T1000 (cell line): ENCODE measurements around the gene MYO3A.

Source experiments
- DNase-seq: peaks from one replicate; lab custom pipeline; 2025; ENCODE audit warnings: mixed read lengths; lab: John Stamatoyannopoulos, UW

MYO3A gene

GRCh38 chr10:26215935-26216584 is 282.0 kb downstream of the MYO3A start:
- DNase-seq, result no peak

GRCh38 chr10:26216585-26217395 is 282.8 kb downstream of the MYO3A start, which contains the start of gene GAD2:
GAD2 (plus strand) TSS chr10:26216774; CDS start chr10:26216810, 36 bp downstream.
- no peak for DNase-seq

GRCh38 chr10:26217396-26218086 is 283.5 kb downstream of the MYO3A start:
- DNase-seq, result no peak

DNA sequence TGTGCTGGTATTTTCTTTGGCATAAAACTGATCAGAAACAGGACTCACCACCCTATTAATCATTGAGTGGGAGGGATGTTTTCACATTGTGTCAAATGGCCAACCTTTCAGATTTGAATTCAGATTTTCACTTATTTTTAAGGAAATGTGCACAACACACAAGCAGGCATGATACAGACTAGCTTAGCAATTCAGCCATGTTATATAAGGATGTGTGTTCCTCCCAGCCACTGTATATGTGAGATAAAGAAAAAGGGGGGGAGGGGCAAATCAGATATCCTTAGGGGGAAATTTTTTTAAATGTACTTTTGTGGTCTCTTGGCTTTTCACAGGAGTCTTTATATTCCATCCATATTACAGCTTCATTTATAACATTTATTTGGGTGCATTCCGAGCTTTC is 285.6 kb downstream of the MYO3A start:
- DNase-seq, result no peak

GRCh38 chr10:26220901-26221300 is 286.9 kb downstream of the MYO3A start:
- DNase-seq, result no peak

GRCh38 chr10:26221541-26221940 is 287.5 kb downstream of the MYO3A start:
- DNase-seq, result no peak

DNA sequence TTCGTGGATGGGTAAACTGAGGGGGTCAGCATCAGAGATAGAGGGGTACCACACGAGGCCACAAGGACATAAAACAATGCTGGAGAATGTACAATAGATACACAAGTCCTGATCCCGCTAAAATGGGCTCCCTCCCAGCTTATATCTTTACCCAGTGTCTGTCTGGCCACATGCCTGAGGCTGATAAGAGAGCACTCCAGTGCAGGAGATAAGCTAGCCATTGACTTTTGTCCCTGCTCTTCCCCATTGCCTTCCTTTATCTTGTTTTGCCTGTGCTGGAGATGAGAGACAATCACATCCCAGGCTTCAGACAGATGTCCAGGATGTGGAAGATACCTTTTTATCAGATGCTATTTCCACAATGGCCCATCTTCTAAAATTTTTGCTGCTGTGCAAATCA is 288.5 kb downstream of the MYO3A start:
- no peak for DNase-seq

DNA sequence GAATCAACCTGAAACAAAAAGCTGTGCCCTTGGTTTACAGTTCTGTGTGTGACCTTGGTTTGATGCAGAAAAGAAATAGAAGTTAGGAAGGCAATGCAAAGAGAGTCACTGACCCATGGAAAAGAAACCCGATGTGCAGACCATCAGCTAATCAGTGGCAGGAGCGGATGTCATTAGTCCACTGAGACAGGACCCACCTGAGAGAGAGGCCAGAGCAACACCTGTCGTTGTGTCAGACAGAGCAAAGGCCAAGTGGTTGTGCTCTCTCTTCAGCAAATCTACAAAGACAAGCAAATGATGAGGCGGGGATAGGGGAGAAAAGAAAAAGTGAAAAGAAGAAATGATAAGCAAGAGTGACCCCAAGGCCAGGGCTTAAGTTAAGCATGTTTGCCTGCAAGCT is 291.3 kb downstream of the MYO3A start:
- no peak for DNase-seq

GRCh38 chr10:26227786-26228185 is 293.8 kb downstream of the MYO3A start:
- DNase-seq, result no peak

- DNase-seq, result no peak
Measured at GRCh38 chr10:26232174-26232573, 298.1 kb downstream of the MYO3A start.

DNA sequence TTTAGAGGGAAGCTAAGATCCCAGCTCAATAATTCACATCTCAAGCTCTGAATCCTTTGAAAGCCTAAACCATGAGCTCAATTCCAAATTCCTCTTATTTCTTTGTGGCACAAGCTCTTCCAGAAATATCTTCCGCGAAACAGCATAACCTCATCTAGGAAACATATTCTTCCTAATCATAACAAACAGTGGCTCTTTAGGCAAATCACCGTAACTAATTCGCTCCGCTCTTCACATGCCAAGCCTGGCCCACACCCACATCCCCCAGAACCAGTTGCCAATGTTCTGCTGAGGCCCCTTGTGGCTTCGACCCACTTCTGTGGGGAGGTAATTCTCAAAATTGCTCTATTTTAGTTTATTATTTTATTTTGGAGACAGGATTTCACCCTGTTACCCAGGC is 301.7 kb downstream of the MYO3A start:
- DNase-seq, result no peak

- no peak for DNase-seq
Measured at GRCh38 chr10:26238378-26238777, 304.3 kb downstream of the MYO3A start.

DNA sequence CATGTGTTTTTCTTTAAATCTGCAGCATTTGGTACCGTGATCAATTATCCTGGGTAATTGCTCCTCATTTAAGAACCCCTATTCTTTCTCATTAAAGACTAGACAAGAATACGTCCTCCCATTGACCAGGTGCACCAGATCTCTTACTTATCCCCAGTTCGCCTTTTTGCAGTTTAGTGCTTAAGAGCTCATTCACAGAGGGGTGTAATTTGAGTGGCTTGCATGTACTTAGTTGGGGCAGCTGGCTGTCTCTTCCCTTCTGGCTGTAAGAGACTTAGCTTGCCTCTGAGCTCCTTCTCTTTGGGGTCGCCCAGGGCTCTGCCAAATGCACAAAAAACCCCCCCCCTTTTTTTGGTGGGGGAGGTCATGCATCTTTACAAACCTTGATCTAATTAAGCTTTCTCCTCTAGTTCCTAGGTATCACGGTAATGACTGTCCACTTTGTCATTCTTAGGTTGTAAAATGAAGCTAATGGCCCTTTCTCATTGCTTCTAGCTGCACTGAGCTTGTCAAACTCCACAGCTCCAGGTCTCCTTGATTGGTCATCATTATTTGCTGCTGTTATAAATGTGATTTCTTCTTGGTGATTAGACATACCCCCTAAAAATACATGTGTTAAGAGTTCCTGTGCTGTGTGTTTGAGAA is 308.8 kb downstream of the MYO3A start:
- DNase-seq, result no peak

DNA sequence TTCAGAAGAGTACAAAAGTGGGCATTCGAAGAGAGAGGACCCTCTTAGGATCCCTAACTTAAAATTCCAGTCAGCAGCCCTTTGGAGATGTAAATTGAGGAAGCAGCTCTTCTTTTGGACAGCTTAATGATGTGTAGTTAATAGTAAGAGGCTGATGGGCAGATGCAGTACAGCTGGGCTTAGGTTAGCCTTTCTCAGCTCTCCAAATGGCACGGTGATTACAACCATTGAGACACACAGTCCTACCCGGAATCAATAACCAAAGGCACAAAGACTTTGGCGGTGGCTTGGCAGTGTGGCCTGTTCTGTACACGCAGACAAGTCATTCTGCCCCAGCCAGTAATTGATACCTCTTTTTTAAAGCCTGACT is 309.3 kb downstream of the MYO3A start:
- no peak for DNase-seq

GRCh38 chr10:26249681-26250080 is 315.7 kb downstream of the MYO3A start:
- DNase-seq, result no peak

GRCh38 chr10:26251925-26252324 is 317.9 kb downstream of the MYO3A start:
- no peak for DNase-seq

DNA sequence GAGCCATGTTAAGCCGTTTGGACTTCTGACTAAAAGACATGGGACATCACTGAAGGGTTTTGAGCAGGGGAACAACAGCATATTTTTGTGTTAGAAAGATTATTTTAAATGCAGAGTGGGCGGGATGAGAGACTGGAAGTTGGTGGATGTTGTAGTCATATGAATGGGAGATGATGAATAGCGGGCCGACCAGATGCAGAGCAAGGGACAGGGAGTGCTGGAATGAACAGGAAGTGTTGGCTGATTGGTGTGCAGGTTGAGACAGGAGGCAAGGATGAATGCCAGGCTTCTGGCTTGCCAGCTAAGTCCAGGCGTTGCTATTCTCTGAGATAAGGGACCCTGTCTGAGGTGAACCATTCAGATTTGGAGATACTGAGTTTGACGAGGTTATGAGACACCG is 320.6 kb downstream of the MYO3A start:
- no peak for DNase-seq

GRCh38 chr10:26259341-26259740 is 325.3 kb downstream of the MYO3A start:
- no peak for DNase-seq
